HL-60 (cell line): ENCODE measurements around the gene B4GALT2.

ENCODE experiments used
- DNase-seq, 2 experiments: peaks; one replicate each; pipeline ENCODE4 v3.0.0-alpha.2; 2010 to 2020; ENCODE audit warnings: low read depth in 1 of 2, low spot score in 1 of 2
- H3K27ac ChIP-seq: fragments of 250-450 bp; sonication (Bioruptor Pico); replicated peaks from 2 replicates; pipeline ENCODE4 v1.5.1; 2020; ENCODE audit warnings: mild to moderate bottlenecking, moderate library complexity
- H3K27me3 ChIP-seq: fragments of 250-450 bp; sonication (Bioruptor Pico); 2 replicates; pipeline ENCODE4 v1.5.1; 2021; ENCODE audit warnings: mild to moderate bottlenecking, moderate library complexity; ENCODE audit not compliant: insufficient read depth, poor library complexity, severe bottlenecking
- H3K4me3 ChIP-seq: replicated peaks from 2 replicates; pipeline ENCODE4 v1.5.1; 2011; ENCODE audit warnings: mild to moderate bottlenecking, control low read depth, low read length; ENCODE audit not compliant: insufficient read depth
- CTCF ChIP-seq: IDR thresholded peaks from one replicate; pipeline ENCODE4 v1.5.1; 2011; ENCODE audit warnings: low read length, control low read depth, inconsistent platforms; ENCODE audit not compliant: insufficient read depth
- GABPA ChIP-seq: IDR thresholded peaks from 2 replicates; pipeline ENCODE4 v1.6.1; 2012; ENCODE audit warnings: low read depth
- POLR2AphosphoS5 ChIP-seq: IDR thresholded peaks from 2 replicates; pipeline ENCODE4 v1.6.1; 2012; ENCODE audit warnings: low read depth
- REST ChIP-seq: IDR thresholded peaks from 2 replicates; pipeline ENCODE4 v1.6.1; 2012; ENCODE audit warnings: low read depth; ENCODE audit not compliant: insufficient replicate concordance
- SPI1 ChIP-seq: IDR thresholded peaks from 2 replicates; pipeline ENCODE4 v1.6.1; 2012; ENCODE audit warnings: low read depth, mild to moderate bottlenecking, borderline replicate concordance

Gene B4GALT2

GRCh38 chr1:43994071-43994470, 15.1 kb downstream of the B4GALT2 start:
- no peaks in the 10 kb centered on the region for H3K27me3 ChIP-seq
- no peak overlapping the region for H3K27ac ChIP-seq
- DNase-seq: no peak
- no peak overlapping the region for H3K4me3 ChIP-seq
- TF ChIP-seq CTCF: no peak
- no peak for TF ChIP-seq GABPA
- TF ChIP-seq SPI1: no peak
- no peak for TF ChIP-seq REST
- no peak for TF ChIP-seq POLR2AphosphoS5

- TF ChIP-seq CTCF (peak; percentile 11), REST (no peak)
- H3K27ac ChIP-seq: no peak overlapping the region
- no peak overlapping the region for H3K4me3 ChIP-seq
- DNase-seq: peak in 1 of 2 experiments; percentile 35
- no peaks in the 10 kb centered on the region for H3K27me3 ChIP-seq
Measured at GRCh38 chr1:43994794-43995790, 16.1 kb downstream of the B4GALT2 start.

- TF ChIP-seq GABPA (no peak), SPI1 (no peak), CTCF (no peak), POLR2AphosphoS5 (no peak), REST (no peak)
- Histone ChIP-seq H3K4me3 (no peak overlapping the region), H3K27ac (no peak overlapping the region), H3K27me3 (no peaks in the 10 kb centered on the region)
- DNase-seq: no peak
Measured at GRCh38 chr1:43995984-43996732, 17.1 kb downstream of the B4GALT2 start.
